HG03196 (cell line): Measurements from ENCODE around the gene GSTM2.

Experiments
- ATAC-seq: cut with Tn5 transposase; IDR thresholded peaks from one replicate; pipeline ENCODE4 v1.9.1; 2021; ENCODE audit not compliant: unreplicated experiment

Gene GSTM2

GRCh38 chr1:109667452-109668122 lies at the start of gene GSTM2:
TSS of gene GSTM2 (plus strand) at chr1:109668057. CDS start at chr1:109668116, 59 bp downstream.
- peak; percentile 86 for ATAC-seq

- no peak for ATAC-seq
Observed at GRCh38 chr1:109618661-109619575, 48.9 kb upstream of the GSTM2 start.

GRCh38 chr1:109619576-109620400 lies 48.1 kb upstream of the GSTM2 start, which contains the start of the genes AMPD2 and GNAT2:
TSS of gene AMPD2 (plus strand) at chr1:109619837. CDS start at chr1:109621176, 1,339 bp downstream.
TSS of gene GNAT2 (minus strand) at chr1:109619616. CDS start at chr1:109612870, 6,746 bp downstream.
- peak; percentile 43 for ATAC-seq

GRCh38 chr1:109620401-109620791 lies 47.5 kb upstream of the GSTM2 start:
- ATAC-seq, result no peak

- ATAC-seq, result peak; percentile 60
Observed at GRCh38 chr1:109620841-109621286, 47.0 kb upstream of the GSTM2 start.

GRCh38 chr1:109621379-109622136 lies 46.3 kb upstream of the GSTM2 start:
- ATAC-seq, result no peak

- ATAC-seq, result no peak
Observed at GRCh38 chr1:109622137-109622892, 45.5 kb upstream of the GSTM2 start.

- ATAC-seq, result no peak
Observed at GRCh38 chr1:109622895-109623294, 45.0 kb upstream of the GSTM2 start.

- no peak for ATAC-seq
Observed at GRCh38 chr1:109623601-109624161, 44.2 kb upstream of the GSTM2 start.

- peak; percentile 24 for ATAC-seq
Observed at GRCh38 chr1:109624201-109625010, 43.5 kb upstream of the GSTM2 start.

GRCh38 chr1:109625176-109625575 lies 42.7 kb upstream of the GSTM2 start:
- no peak for ATAC-seq

- ATAC-seq, result no peak
Observed at GRCh38 chr1:109625601-109626560, 42.0 kb upstream of the GSTM2 start.

GRCh38 chr1:109626682-109627408 lies 41.0 kb upstream of the GSTM2 start:
- ATAC-seq, result no peak

GRCh38 chr1:109627692-109628399 lies 40.0 kb upstream of the GSTM2 start:
- no peak for ATAC-seq

GRCh38 chr1:109628540-109629321 lies 39.1 kb upstream of the GSTM2 start:
- no peak for ATAC-seq
